Endothelial cell of umbilical vein (primary cell): ENCODE results near the gene KANSL1. TPM values are rescaled to one million over a fixed set of nuclear protein-coding genes. Genes with fewer than 3 reads are reported as not detected.

ENCODE experiments used
- BruUV-seq: library from RNA; stranded (reverse); fragments of 400-500 nt; replicated peaks from 2 replicates; lab custom pipeline; 2021; lab: Mats Ljungman, UMichigan
- CTCF ChIA-PET: fragments of 300-600, 350-600 bp; sonication (Branson Sonifier 250); formaldehyde crosslinking; loops from one replicate; lab custom pipeline; 2021; ENCODE audit warnings: antibody characterized with exemption, inconsistent platforms; lab: Charles Lee
- POLR2A ChIA-PET: fragments of 300-600, 350-600 bp; sonication (Branson Sonifier 250); formaldehyde crosslinking; loops from one replicate; lab custom pipeline; 2021; ENCODE audit warnings: antibody characterized with exemption, inconsistent platforms; lab: Charles Lee
- DNase-seq: peaks from one replicate; pipeline ENCODE4 v3.0.0-alpha.2; 2011; ENCODE audit warnings: low read depth, low spot score
- FAIRE-seq: peaks from 2 replicates; lab custom pipeline; 2011; peaks lifted over from hg19 to GRCh38; lab: Jason Lieb, UNC
- H2AFZ ChIP-seq: 2 replicates; pipeline ENCODE4 v1.6.0; 2012; ENCODE audit warnings: low read depth, low read length, control low read depth, inconsistent platforms
- H3K27ac ChIP-seq: 2 replicates; pipeline ENCODE4 v1.5.1; 2011; ENCODE audit warnings: low read depth, mild to moderate bottlenecking, control low read depth, low read length, moderate library complexity; ENCODE audit not compliant: insufficient read depth
- H3K27me3 ChIP-seq, 2 experiments: 2 replicates each; pipeline versions ENCODE4 v1.6.0 to v1.6.1; 2011; ENCODE audit warnings: low read length in 2 of 2, mixed read lengths in 1 of 2; ENCODE audit not compliant: control insufficient read depth in 2 of 2, insufficient read depth in 2 of 2
- H3K36me3 ChIP-seq, 2 experiments: 2 replicates in 1 of 2; 3 replicates in 1 of 2; pipeline ENCODE4 v1.5.1; 2011; ENCODE audit warnings: low read length in 2 of 2, mild to moderate bottlenecking in 1 of 2, moderate library complexity in 1 of 2; ENCODE audit not compliant: control insufficient read depth in 2 of 2, insufficient read depth in 2 of 2; ENCODE audit errors: extremely low read depth in 1 of 2
- H3K4me1 ChIP-seq: 3 replicates; pipeline ENCODE4 v1.5.1; 2011; ENCODE audit warnings: mild to moderate bottlenecking, low read length; ENCODE audit not compliant: control insufficient read depth, insufficient read depth; ENCODE audit errors: extremely low read depth
- H3K4me2 ChIP-seq: 2 replicates; pipeline ENCODE4 v1.6.1; 2011; ENCODE audit warnings: low read length, control low read depth, mixed read lengths; ENCODE audit not compliant: insufficient read depth
- H3K4me3 ChIP-seq, 3 experiments: fragments of 200-600 bp in 1 of 3; sonication (generic), shearing (Covaris generic) in 1 of 3; replicated peaks in 1 of 3; 2 replicates each; pipeline ENCODE4 v1.5.1; 2011 to 2016; ENCODE audit warnings: control low read depth in 3 of 3, low read length in 3 of 3, mild to moderate bottlenecking in 2 of 3, inconsistent platforms in 1 of 3, low read depth in 1 of 3, moderate library complexity in 1 of 3; ENCODE audit not compliant: insufficient read depth in 1 of 3
- H3K79me2 ChIP-seq: 2 replicates; pipeline ENCODE4 v1.6.0; 2012; ENCODE audit warnings: low read length, inconsistent platforms; ENCODE audit not compliant: control insufficient read depth, insufficient read depth
- H3K9ac ChIP-seq: replicated peaks from 2 replicates; pipeline ENCODE3; 2011; ENCODE audit warnings: low read length, control low read depth; ENCODE audit not compliant: insufficient read depth; ENCODE audit errors: extremely low read depth
- H3K9me1 ChIP-seq: replicated peaks from 3 replicates; pipeline ENCODE4 v1.6.0; 2011; ENCODE audit warnings: mild to moderate bottlenecking, low read length; ENCODE audit not compliant: control insufficient read depth, insufficient read depth; ENCODE audit errors: extremely low read depth
- H3K9me3 ChIP-seq: replicated peaks from 2 replicates; pipeline ENCODE4 v1.5.1; 2012; ENCODE audit warnings: low read length, inconsistent platforms; ENCODE audit not compliant: control insufficient read depth, insufficient read depth
- H4K20me1 ChIP-seq: replicated peaks from 2 replicates; pipeline ENCODE3; 2011; ENCODE audit warnings: mild to moderate bottlenecking, low read length; ENCODE audit not compliant: control insufficient read depth, insufficient read depth; ENCODE audit errors: extremely low read depth
- CTCF ChIP-seq, 2 donors: IDR thresholded peaks; 1 replicate in 1 of 2; 2 replicates in 1 of 2; pipeline ENCODE4 v1.5.1; 2011; ENCODE audit warnings: low read length in 2 of 2, mild to moderate bottlenecking in 2 of 2, moderate library complexity in 2 of 2, control low read depth in 1 of 2, inconsistent platforms in 1 of 2, low read depth in 1 of 2; ENCODE audit not compliant: insufficient read depth in 1 of 2; ENCODE audit errors: extremely low read depth in 1 of 2
- EZH2 ChIP-seq: IDR thresholded peaks from 2 replicates; pipeline ENCODE4 v1.6.1; 2012; ENCODE audit warnings: borderline replicate concordance, low read depth, mild to moderate bottlenecking, moderate library complexity, low read length, inconsistent platforms; ENCODE audit not compliant: severe bottlenecking
- FOS ChIP-seq: IDR thresholded peaks from 2 replicates; pipeline ENCODE4 v1.6.1; 2011; ENCODE audit warnings: mild to moderate bottlenecking, low read length, moderate library complexity, borderline replicate concordance; ENCODE audit not compliant: insufficient read depth
- GATA2 ChIP-seq: IDR thresholded peaks from 2 replicates; pipeline ENCODE4 v1.7.0; 2011; ENCODE audit warnings: low read depth, mild to moderate bottlenecking, moderate library complexity, mixed read lengths, low read length; ENCODE audit not compliant: insufficient read length, insufficient read depth
- JUN ChIP-seq: IDR thresholded peaks from 2 replicates; pipeline ENCODE4 v1.6.1; 2011; ENCODE audit warnings: borderline replicate concordance, low read depth; ENCODE audit not compliant: insufficient read length, insufficient read depth
- MYC ChIP-seq: IDR thresholded peaks from one replicate; pipeline ENCODE4 v1.6.1; 2011; ENCODE audit warnings: mild to moderate bottlenecking, low read depth, low read length
- POLR2A ChIP-seq: IDR thresholded peaks from 2 replicates; pipeline ENCODE4 v1.6.1; 2012; ENCODE audit warnings: low read depth, mild to moderate bottlenecking, control low read depth, low read length
- POLR2AphosphoS5 ChIP-seq: IDR thresholded peaks from 2 replicates; pipeline ENCODE4 v1.6.1; 2012; ENCODE audit warnings: low read depth, mild to moderate bottlenecking, control low read depth, low read length, moderate library complexity; ENCODE audit not compliant: insufficient read depth
- dilution Hi-C: fragments of 300-500 bp; cut with MboI; formaldehyde crosslinking; loops from one replicate; pipeline ENCODE4 v1.15.0; 2019; ENCODE audit warnings: low sequenced_read_pairs; ENCODE audit not compliant: extremely low pct_ligation_motif_present
- intact Hi-C: fragments of 100-400 bp; cut with micrococcal nuclease; formaldehyde crosslinking; loops from one replicate; pipeline ENCODE4 v1.10.0; 2022
- polyA plus RNA-seq, 4 experiments: library from polyadenylated mRNA; depleted of rRNA in 3 of 4; stranded (reverse) in 3 of 4; unstranded in 1 of 4; fragments of >200 nt; gene quantifications; 2 replicates each; pipeline versions ENCODE4 v1.2.1 to v1.2.3, GENCODE V29; 2011 to 2012; ENCODE audit warnings: missing spikeins in 1 of 4
- total RNA-seq: library from RNA; stranded (reverse); gene quantifications from 2 replicates; pipeline ENCODE4 v1.2.3, GENCODE V29; 2021
- TF ChIP-seq, protein P1 (sequence below): IDR thresholded peaks from 2 replicates; pipeline ENCODE4 v1.6.1; 2011; ENCODE audit not compliant: insufficient read depth, insufficient read length

Gene KANSL1
- total and polyA plus RNA-seq, 2 donors (not counting 3 experiments of a cell fraction or from before 2014, with no cell fraction given): 29.1 to 74.0 TPM

DNA sequence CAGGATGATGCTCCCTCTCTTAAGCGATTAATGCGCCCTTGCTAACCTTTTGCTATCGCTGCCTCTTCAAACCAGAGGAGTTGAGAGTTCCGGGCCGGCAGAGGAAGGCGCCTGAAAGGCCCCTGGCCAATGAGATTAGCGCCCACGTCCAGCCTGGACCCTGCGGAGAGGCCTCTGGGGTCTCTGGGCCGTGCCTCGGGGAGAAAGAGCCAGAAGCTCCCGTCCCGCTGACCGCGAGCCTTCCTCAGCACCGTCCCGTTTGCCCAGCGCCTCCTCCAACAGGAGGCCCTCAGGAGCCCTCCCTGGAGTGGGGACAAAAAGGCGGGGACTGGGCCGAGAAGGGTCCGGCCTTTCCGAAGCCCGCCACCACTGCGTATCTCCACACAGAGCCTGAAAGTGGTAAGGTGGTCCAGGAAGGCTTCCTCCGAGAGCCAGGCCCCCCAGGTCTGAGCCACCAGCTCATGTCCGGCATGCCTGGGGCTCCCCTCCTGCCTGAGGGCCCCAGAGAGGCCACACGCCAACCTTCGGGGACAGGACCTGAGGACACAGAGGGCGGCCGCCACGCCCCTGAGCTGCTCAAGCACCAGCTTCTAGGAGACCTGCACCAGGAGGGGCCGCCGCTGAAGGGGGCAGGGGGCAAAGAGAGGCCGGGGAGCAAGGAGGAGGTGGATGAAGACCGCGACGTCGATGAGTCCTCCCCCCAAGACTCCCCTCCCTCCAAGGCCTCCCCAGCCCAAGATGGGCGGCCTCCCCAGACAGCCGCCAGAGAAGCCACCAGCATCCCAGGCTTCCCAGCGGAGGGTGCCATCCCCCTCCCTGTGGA is 210.2 kb downstream of the KANSL1 start:
- H3K27me3 ChIP-seq: peaks cover 0 to 2% of the 10 kb centered on the region in 2 experiments
- no peak for TF ChIP-seq EZH2
- TF ChIP-seq GATA2: no peak
- no peak for TF ChIP-seq POLR2AphosphoS5
- TF ChIP-seq FOS: no peak
- no peak for TF ChIP-seq POLR2A
- TF ChIP-seq JUN: no peak
- TF ChIP-seq, protein P1, sequence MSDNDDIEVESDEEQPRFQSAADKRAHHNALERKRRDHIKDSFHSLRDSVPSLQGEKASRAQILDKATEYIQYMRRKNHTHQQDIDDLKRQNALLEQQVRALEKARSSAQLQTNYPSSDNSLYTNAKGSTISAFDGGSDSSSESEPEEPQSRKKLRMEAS: no peak
- TF ChIP-seq MYC: no peak
- TF ChIP-seq CTCF (IDR thresholded peaks at IDR 0.05; ENCODE audit: extremely low read depth in 1 of 2, insufficient read depth in 1 of 2, low read depth in 1 of 2, low read length in 2 of 2): no peak
- no peak overlapping the region for H3K4me2 ChIP-seq
- no peaks in the 10 kb centered on the region for H3K9me1 ChIP-seq
- no TSS peak for BruUV-seq
- H3K9me3 ChIP-seq: no peaks in the 10 kb centered on the region
- dilution Hi-C loops: no loop called here
- H3K36me3 ChIP-seq: no peaks in the 10 kb centered on the region
- H2AFZ ChIP-seq: no peak overlapping the region
- POLR2A ChIA-PET: no interaction called here
- DNase-seq (no peak), FAIRE-seq (no peak)
- intact Hi-C loops: no loop called here
- H3K27ac ChIP-seq: no peak overlapping the region
- no peak overlapping the region for H3K4me3 ChIP-seq
- no peaks in the 10 kb centered on the region for H3K4me1 ChIP-seq
- no peaks in the 10 kb centered on the region for H3K79me2 ChIP-seq
- no peaks in the 10 kb centered on the region for H4K20me1 ChIP-seq
- H3K9ac ChIP-seq: no peak overlapping the region
- CTCF ChIA-PET: interaction anchor here (1.1 kb wide), 1 partner anchor 34 kb away, joined by 4 read pairs; no protein-coding TSS in a partner anchor
